ENCODE data around the gene PROSER2. TPM values are rescaled to one million over a fixed set of nuclear protein-coding genes. Genes with fewer than 3 reads are reported as not detected.

PROSER2 gene
- total and polyA plus RNA-seq, 9 of the 15 experiments (the other 6 are each of a cell fraction or from before 2014, with no cell fraction given): 0.62 to 14.8 (median 2.9) TPM

DNA sequence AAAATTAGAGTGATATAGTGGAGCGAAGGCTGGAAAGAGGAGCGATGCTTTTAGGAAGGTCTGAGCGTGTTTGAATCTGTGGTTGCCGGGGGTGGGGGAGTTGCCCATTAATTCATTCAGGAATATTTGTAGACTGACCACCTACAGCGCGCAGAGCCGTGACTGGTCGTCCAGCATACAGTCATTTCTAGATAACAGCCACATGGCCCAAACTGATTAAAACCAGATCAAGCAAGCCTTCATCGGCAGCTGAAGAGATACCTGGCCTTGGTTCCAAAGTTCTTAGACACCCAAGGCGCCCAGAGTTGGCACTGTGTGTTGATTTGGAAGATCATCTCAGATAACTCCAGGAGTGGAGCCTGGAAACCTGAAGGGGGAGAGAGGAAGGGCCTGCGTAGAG lies 1.7 kb downstream of the PROSER2 start (continued):
- TF ChIP-seq NR2C2 (CRISPR knock-in tag; IDR thresholded peaks at IDR 0.05) (no peak), NR2C2 (tag; IDR thresholded peaks at IDR 0.05) (no peak), ZNF232 (CRISPR knock-in tag; IDR thresholded peaks at IDR 0.05) (no peak), KAT2B (IDR thresholded peaks at IDR 0.05; ENCODE audit: low read depth, low read length) (no peak), ZNF764 (CRISPR knock-in tag; IDR thresholded peaks at IDR 0.05; ENCODE audit: low read depth) (no peak), SIX5 (IDR thresholded peaks at IDR 0.05; ENCODE audit: borderline replicate concordance in 1 of 2, insufficient read depth in 1 of 2, low read depth in 1 of 2, low read length in 2 of 2) (no peak), TCFL5 (CRISPR knock-in tag; conservative IDR thresholded peaks at IDR 0.05) (no peak), CBX8 (IDR thresholded peaks at IDR 0.05; ENCODE audit: borderline replicate concordance, extremely low read depth, low read depth, low read length, poor library complexity, severe bottlenecking) (no peak), FOXA1 (IDR thresholded peaks at IDR 0.05; ENCODE audit: borderline replicate concordance) (no peak), ZNF507 (tag; conservative IDR thresholded peaks at IDR 0.05) (no peak), FOSL1 (tag; conservative IDR thresholded peaks at IDR 0.05) (peak; percentile 62; the same call in 1 of the 2 replicates), IRF2 (CRISPR knock-in tag; IDR thresholded peaks at IDR 0.05) (no peak), PTRF (tag; IDR thresholded peaks at IDR 0.05) (no peak), ZNF282 (CRISPR knock-in tag; IDR thresholded peaks at IDR 0.05) (no peak), HOXB6 (CRISPR knock-in tag; IDR thresholded peaks at IDR 0.05; ENCODE audit: borderline replicate concordance) (no peak), HDAC3 (IDR thresholded peaks at IDR 0.05; ENCODE audit: borderline replicate concordance, partially characterized antibody) (no peak), CCAR2 (IDR thresholded peaks at IDR 0.05; ENCODE audit: low read depth, low read length) (no peak), TRIM28 (IDR thresholded peaks at IDR 0.05) (no peak), ZNF174 (CRISPR knock-in tag; IDR thresholded peaks at IDR 0.05) (no peak), NR2F6 (CRISPR knock-in tag; IDR thresholded peaks at IDR 0.05) (no peak), ARID2 (IDR thresholded peaks at IDR 0.05) (no peak)
- TF ChIP-seq, protein P1, sequence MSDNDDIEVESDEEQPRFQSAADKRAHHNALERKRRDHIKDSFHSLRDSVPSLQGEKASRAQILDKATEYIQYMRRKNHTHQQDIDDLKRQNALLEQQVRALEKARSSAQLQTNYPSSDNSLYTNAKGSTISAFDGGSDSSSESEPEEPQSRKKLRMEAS (CRISPR knock-in tag; IDR thresholded peaks at IDR 0.05): peak; percentile 36; the same call in 1 of the 2 replicates
- TF ChIP-seq, protein P2, sequence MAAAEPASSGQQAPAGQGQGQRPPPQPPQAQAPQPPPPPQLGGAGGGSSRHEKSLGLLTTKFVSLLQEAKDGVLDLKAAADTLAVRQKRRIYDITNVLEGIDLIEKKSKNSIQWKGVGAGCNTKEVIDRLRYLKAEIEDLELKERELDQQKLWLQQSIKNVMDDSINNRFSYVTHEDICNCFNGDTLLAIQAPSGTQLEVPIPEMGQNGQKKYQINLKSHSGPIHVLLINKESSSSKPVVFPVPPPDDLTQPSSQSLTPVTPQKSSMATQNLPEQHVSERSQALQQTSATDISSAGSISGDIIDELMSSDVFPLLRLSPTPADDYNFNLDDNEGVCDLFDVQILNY (CRISPR knock-in tag; IDR thresholded peaks at IDR 0.05): no peak
- TF ChIP-seq, protein P3, sequence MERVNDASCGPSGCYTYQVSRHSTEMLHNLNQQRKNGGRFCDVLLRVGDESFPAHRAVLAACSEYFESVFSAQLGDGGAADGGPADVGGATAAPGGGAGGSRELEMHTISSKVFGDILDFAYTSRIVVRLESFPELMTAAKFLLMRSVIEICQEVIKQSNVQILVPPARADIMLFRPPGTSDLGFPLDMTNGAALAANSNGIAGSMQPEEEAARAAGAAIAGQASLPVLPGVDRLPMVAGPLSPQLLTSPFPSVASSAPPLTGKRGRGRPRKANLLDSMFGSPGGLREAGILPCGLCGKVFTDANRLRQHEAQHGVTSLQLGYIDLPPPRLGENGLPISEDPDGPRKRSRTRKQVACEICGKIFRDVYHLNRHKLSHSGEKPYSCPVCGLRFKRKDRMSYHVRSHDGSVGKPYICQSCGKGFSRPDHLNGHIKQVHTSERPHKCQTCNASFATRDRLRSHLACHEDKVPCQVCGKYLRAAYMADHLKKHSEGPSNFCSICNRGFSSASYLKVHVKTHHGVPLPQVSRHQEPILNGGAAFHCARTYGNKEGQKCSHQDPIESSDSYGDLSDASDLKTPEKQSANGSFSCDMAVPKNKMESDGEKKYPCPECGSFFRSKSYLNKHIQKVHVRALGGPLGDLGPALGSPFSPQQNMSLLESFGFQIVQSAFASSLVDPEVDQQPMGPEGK (CRISPR knock-in tag; IDR thresholded peaks at IDR 0.05; ENCODE audit: borderline replicate concordance): no peak
- TF ChIP-seq, protein P4, sequence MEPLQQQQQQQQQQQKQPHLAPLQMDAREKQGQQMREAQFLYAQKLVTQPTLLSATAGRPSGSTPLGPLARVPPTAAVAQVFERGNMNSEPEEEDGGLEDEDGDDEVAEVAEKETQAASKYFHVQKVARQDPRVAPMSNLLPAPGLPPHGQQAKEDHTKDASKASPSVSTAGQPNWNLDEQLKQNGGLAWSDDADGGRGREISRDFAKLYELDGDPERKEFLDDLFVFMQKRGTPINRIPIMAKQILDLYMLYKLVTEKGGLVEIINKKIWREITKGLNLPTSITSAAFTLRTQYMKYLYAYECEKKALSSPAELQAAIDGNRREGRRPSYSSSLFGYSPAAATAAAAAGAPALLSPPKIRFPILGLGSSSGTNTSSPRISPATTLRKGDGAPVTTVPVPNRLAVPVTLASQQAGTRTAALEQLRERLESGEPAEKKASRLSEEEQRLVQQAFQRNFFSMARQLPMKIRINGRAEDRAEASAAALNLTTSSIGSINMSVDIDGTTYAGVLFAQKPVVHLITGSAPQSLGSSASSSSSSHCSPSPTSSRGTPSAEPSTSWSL (CRISPR knock-in tag; IDR thresholded peaks at IDR 0.05; ENCODE audit: borderline replicate concordance): no peak
- TF ChIP-seq, protein P5, sequence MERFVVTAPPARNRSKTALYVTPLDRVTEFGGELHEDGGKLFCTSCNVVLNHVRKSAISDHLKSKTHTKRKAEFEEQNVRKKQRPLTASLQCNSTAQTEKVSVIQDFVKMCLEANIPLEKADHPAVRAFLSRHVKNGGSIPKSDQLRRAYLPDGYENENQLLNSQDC (CRISPR knock-in tag; IDR thresholded peaks at IDR 0.05): no peak
